ENCODE results near the gene EPB41L2.

DNA sequence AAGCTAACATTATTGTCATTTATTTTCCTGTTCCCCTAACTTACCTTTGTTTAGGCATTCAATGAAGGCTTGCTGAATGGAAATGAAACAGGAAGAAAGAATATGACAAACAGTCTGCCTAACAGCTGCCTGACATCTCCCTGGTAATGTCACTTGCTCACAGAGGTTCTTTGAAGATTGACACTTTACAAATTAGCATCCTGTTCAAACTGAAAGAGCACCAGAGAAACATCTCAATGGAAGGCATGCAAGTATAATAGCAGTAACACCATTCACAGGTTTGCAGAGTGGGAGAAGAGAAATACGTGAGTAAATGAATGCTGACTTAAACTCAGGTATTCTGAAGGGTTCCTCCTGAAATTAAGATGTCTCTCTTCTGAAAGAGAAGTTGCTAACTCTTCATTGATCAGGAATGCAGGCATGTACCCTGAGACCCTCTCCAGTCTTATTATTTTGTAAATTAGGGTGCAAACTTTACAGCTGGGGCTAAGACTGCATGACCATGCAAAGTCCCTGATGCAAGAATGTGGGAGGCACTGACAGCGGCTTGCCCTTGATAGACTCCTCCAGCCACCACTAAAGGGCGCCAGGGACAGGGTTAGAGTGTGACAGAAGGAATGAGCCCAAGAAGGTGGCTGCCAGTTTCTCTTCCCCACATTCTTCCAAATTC, 237.1 kb downstream of the EPB41L2 start:
- TF ChIP-seq POLR2AphosphoS5 (IDR thresholded peaks at IDR 0.05; ENCODE audit: borderline replicate concordance, low read depth, low read length), result no peak
- no peak for TF ChIP-seq EZH2 (IDR thresholded peaks at IDR 0.05)

All from SK-N-MC (cell line).